SKM-1 treated with dmso at 0.1 percent for 144 hours (cell line): ENCODE measurements around the gene TEKT5.

ENCODE experiments used
- DNase-seq: peaks from one replicate; lab custom pipeline; 2025; ENCODE audit not compliant: unreplicated experiment; lab: John Stamatoyannopoulos, UW

TEKT5 gene

GRCh38 chr16:10611825-10612342 is 82.8 kb downstream of the TEKT5 start:
- DNase-seq: no peak

- no peak for DNase-seq
Observed at GRCh38 chr16:10610499-10611184, 84.1 kb downstream of the TEKT5 start.

DNA sequence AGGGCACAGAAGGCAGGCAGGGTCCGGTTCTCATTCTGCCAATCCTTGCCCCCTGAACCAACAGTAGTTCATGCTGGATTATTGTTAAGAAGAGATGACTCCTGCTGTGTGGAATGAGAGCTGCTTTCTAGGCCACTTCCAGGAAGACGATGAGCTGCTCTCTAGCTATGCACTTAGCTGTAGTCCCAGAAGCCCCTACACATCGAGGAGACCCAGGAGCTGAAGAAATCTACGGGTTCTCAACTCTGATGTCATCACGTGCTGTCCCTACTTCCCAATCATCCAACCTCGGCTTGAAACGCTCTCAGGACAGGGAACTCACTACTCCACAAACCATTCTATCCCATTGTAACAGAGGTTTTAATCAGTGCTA is 85.3 kb downstream of the TEKT5 start:
- no peak for DNase-seq

- no peak for DNase-seq
Observed at GRCh38 chr16:10608687-10609401, 85.9 kb downstream of the TEKT5 start.

DNA sequence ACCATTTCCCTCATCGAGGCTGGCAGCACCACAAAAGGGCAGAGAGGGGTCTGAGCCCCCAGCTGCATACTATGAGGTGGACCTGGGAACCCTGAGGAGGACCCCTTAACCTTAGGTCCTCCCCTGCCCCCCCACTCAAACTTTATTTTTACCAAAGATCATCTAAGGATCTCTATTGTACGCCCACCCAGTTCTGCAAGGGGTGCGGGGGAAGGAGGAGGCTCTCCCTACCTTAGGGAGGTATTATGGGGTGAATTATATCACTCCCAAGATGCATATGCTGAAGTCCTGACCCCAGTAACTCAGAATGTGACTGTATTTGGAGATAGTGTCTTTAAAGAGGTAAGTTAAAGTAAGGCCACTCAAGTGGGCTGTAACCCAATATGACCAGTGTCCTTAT is 87.6 kb downstream of the TEKT5 start:
- no peak for DNase-seq

DNA sequence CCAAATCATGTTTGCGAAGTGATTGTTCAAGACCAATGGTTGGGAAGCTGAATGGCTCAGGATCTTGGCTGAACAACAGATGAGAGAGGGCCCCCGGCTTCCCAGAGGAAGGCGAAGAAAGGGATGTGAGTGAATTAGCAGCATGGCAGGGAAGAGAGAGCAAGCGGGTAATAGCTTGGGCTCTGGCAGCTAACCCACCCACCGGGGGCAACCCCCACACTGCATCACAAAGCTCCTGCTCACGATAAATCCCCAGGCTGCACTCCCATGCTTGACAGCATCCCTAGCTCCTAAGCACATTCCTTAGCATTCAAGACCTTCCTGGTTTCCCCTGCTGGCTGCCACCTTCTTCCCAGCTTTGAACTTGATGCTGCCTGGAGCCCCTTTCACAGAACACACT is 88.1 kb downstream of the TEKT5 start:
- no peak for DNase-seq

DNA sequence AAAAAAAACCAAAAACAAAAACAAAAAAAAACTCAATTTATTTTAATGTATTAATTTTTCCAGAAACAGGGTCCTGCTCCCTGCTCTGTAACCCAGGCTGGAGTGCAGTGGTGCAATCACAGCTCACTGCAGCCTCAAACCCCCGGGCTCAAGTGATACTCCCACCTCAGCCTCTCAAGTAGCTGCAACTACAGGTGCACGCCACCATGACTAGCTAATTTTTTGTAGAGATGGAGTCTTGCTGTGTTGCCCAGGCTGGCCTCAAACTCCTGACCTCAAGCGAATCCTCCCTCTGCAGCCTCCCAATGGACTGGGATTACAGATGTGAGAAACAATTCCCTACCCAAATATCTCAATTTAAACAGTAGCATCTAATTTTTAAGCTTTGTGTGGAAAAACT is 89.1 kb downstream of the TEKT5 start:
- no peak for DNase-seq

GRCh38 chr16:10601444-10602408 is 93.0 kb downstream of the TEKT5 start:
- no peak for DNase-seq

GRCh38 chr16:10600782-10601443 is 93.8 kb downstream of the TEKT5 start:
- DNase-seq: no peak

DNA sequence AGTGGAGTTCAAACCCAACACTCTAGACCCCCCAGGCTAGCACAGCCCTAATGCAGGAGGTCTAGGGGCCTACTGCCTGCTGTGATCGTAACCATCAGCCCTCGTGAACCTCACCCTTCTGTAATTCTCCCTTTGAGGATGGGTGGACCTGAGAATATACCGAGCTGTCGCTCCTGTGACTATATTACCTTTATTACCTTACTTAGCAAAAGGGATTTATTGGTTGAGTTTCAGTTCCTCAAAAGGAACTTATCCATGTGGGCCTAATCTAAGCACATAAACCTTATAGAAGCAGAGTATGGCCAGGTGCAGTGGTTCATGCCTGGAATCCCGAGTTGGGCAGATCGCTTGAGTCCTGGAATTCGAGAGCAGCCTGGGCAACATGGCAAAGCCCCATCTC is 95.1 kb downstream of the TEKT5 start:
- DNase-seq: no peak

- no peak for DNase-seq
Observed at GRCh38 chr16:10598157-10598556, 96.6 kb downstream of the TEKT5 start.

- no peak for DNase-seq
Observed at GRCh38 chr16:10597187-10597601, 97.5 kb downstream of the TEKT5 start.

DNA sequence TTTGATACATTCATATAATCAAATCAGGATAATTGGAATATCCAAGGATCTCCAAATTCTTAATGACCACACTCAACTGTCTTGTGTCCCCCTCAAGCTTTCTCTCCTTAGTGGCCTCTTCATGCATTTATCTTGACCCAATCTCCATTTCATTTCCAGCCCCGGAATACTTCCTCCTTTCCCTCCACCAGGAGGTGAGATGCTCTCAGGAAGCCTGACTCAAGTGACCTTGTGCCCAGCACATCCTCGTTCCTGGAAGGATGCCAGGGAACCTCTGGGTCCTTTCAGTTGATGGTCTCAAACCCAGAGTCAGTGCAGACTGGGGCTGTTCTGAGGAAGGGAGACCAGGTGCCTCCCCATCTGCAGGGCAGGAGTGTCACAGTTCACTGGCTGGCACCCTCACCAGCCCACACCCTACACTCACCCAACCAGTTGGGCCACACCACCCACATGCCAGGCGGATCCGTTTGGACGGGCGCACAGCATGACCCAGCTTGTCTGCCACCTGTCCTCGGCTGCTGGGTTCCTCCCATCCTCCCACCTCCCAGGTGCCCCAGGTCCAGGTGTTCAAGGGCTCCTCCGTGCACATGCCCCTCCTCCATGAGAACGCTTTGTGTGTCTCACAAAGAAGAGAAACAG is 100.3 kb downstream of the TEKT5 start:
- no peak for DNase-seq

- no peak for DNase-seq
Observed at GRCh38 chr16:10592611-10593010, 102.1 kb downstream of the TEKT5 start.

GRCh38 chr16:10590342-10590741 is 104.4 kb downstream of the TEKT5 start:
- no peak for DNase-seq

DNA sequence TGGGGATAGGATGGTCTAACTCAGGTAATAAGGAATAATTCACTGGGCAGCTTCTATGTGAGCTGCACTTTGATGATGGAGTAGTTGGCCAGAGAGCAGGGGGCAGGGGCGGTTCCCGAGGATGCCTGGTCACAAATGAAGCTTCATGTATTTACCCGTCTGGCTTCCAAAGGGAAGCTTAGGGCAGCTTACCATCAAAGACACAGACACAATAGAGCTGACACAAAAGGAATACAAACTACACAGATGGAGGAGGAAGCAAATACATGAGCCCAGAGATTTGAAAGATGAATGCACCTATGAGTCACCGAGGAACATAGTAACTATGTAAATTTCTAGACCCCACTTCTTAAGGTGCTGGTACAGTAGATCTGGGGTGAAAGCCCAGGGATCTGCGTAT is 105.6 kb downstream of the TEKT5 start:
- DNase-seq: no peak

DNA sequence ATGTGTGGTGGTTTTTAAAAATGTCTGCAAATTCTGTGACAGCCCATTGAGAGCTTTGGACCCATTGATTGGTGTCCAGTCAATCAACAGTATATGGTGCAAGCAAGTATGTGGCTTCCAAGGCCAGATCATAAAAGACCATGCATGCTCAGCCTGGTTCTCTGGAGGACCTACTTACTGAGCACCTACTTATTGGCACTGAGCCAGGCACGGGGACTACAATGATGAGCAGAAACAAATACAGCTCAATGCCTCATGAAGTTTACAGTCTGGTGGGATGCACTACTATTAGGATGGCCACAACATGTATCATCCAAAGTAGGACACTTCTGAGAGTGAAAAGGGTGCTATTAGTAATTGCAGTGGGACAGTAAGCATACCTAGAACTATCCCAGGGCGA is 107.1 kb downstream of the TEKT5 start:
- no peak for DNase-seq

- DNase-seq: no peak
Observed at GRCh38 chr16:10584981-10585438, 109.7 kb downstream of the TEKT5 start.

- DNase-seq: no peak
Observed at GRCh38 chr16:10583269-10583668, 111.5 kb downstream of the TEKT5 start.

GRCh38 chr16:10581507-10581906 is 113.2 kb downstream of the TEKT5 start:
- no peak for DNase-seq
